Thoracic aorta (tissue), 2 donors: Measurements from ENCODE around the gene PUS3. TPM values are rescaled to one million over a fixed set of nuclear protein-coding genes. Genes with fewer than 3 reads are reported as not detected.

ENCODE experiments used
- ATAC-seq: fragments of 150-250 bp; one replicate; pipeline ENCODE4 v1.8.0; 2017; ENCODE audit warnings: low read depth; ENCODE audit not compliant: insufficient number of reproducible peaks, low FRiP score
- DNase-seq: peaks from one replicate; pipeline ENCODE4 v3.0.0-alpha.2; 2020; ENCODE audit warnings: low spot score
- H3K27ac ChIP-seq, 2 donors: fragments of 200-600 bp; sonication (generic); 1 replicate in 1 of 2; 2 replicates in 1 of 2; pipeline ENCODE4 v1.5.1; 2016; ENCODE audit warnings: mild to moderate bottlenecking in 2 of 2, moderate library complexity in 2 of 2
- H3K27me3 ChIP-seq: fragments of 200-600 bp; sonication (generic); replicated peaks from 2 replicates; pipeline ENCODE4 v1.6.0; 2016; ENCODE audit warnings: mild to moderate bottlenecking; ENCODE audit not compliant: insufficient read depth
- H3K36me3 ChIP-seq: fragments of 200-600 bp; sonication (generic); one replicate; pipeline ENCODE4 v1.5.1; 2016
- H3K4me1 ChIP-seq, 2 donors: fragments of 200-600 bp; sonication (generic); 1 replicate in 1 of 2; 2 replicates in 1 of 2; pipeline versions ENCODE4 v1.5.1 to v1.6.0; 2016; ENCODE audit warnings: low read depth in 2 of 2, mild to moderate bottlenecking in 1 of 2; ENCODE audit not compliant: control insufficient read depth in 1 of 2
- H3K4me3 ChIP-seq: fragments of 200-600 bp; sonication (generic); 2 replicates; pipeline ENCODE4 v1.5.1; 2016; ENCODE audit warnings: mild to moderate bottlenecking
- H3K9me3 ChIP-seq: fragments of 200-600 bp; sonication (generic); 2 replicates; pipeline ENCODE4 v1.5.1; 2016
- total RNA-seq, 2 donors: library from RNA; depleted of rRNA; stranded (reverse); fragments of >200 nt; gene quantifications; one replicate each; pipeline versions ENCODE4 v1.1.0 to v1.2.3, GENCODE V29; 2016
- TF ChIP-seq, protein P1 (sequence below): fragments of 200-600 bp; sonication (generic); IDR thresholded peaks from one replicate; pipeline ENCODE4 v1.5.1; 2019; ENCODE audit warnings: antibody characterized with exemption

Gene PUS3
- total RNA-seq, 2 donors from 2014 or later: 1.6 to 16.9 TPM

DNA sequence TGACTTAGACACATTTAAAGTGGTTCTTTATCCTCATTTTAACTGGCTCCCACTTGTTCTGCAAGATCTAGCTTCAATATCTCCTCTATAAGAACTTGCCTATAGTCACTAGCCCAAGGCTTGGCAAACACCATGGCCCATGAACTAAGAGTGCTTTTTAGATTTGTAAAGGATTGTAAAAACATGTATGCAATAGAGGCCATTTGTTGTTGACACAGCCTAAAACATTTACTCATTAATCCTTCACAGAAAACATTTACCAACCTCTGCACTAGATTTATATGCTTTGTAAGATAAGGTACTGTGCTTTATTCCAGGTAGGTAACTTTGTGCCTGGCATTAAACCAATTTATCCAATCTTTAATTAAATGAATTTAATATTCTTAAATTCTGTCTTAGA is 10.0 kb downstream of the PUS3 start:
- H3K27ac ChIP-seq: no peak overlapping the region
- ATAC-seq: no peak
- no peaks in the 10 kb centered on the region for H3K9me3 ChIP-seq
- H3K4me3 ChIP-seq: no peak overlapping the region
- H3K4me1 ChIP-seq: peaks cover 0 to 3% of the 10 kb centered on the region in 2 donors
- TF ChIP-seq, protein P1, sequence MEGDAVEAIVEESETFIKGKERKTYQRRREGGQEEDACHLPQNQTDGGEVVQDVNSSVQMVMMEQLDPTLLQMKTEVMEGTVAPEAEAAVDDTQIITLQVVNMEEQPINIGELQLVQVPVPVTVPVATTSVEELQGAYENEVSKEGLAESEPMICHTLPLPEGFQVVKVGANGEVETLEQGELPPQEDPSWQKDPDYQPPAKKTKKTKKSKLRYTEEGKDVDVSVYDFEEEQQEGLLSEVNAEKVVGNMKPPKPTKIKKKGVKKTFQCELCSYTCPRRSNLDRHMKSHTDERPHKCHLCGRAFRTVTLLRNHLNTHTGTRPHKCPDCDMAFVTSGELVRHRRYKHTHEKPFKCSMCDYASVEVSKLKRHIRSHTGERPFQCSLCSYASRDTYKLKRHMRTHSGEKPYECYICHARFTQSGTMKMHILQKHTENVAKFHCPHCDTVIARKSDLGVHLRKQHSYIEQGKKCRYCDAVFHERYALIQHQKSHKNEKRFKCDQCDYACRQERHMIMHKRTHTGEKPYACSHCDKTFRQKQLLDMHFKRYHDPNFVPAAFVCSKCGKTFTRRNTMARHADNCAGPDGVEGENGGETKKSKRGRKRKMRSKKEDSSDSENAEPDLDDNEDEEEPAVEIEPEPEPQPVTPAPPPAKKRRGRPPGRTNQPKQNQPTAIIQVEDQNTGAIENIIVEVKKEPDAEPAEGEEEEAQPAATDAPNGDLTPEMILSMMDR: no peak
- peaks cover 6% of the 10 kb centered on the region for H3K36me3 ChIP-seq
- H3K27me3 ChIP-seq: no peaks in the 10 kb centered on the region
- DNase-seq: no peak

DNA sequence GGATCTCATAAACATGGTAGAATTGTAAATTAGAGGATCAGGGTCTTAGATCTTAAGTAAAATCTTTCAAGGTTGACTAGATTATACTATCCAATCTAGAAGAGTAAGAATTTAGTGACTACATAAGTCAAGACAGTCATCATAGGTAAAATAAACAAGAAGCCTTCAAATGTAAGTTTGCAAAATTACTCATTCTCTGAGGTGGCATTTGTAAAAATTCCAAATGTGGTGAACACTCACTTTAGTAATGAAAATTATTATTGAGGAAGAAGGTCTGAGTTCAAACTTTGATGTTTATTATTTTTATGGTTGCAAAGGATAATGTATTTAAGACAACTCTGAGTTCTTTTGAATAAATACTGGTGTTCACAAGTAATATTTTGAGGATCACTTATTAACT is 10.9 kb downstream of the PUS3 start:
- no peaks in the 10 kb centered on the region for H3K27me3 ChIP-seq
- DNase-seq (no peak), ATAC-seq (no peak)
- peaks cover 6% of the 10 kb centered on the region for H3K36me3 ChIP-seq
- no peaks in the 10 kb centered on the region for H3K9me3 ChIP-seq
- no peak overlapping the region for H3K4me3 ChIP-seq
- peaks cover 0 to 3% of the 10 kb centered on the region in 2 donors for H3K4me1 ChIP-seq
- TF ChIP-seq, protein P1: no peak
- no peak overlapping the region for H3K27ac ChIP-seq

DNA sequence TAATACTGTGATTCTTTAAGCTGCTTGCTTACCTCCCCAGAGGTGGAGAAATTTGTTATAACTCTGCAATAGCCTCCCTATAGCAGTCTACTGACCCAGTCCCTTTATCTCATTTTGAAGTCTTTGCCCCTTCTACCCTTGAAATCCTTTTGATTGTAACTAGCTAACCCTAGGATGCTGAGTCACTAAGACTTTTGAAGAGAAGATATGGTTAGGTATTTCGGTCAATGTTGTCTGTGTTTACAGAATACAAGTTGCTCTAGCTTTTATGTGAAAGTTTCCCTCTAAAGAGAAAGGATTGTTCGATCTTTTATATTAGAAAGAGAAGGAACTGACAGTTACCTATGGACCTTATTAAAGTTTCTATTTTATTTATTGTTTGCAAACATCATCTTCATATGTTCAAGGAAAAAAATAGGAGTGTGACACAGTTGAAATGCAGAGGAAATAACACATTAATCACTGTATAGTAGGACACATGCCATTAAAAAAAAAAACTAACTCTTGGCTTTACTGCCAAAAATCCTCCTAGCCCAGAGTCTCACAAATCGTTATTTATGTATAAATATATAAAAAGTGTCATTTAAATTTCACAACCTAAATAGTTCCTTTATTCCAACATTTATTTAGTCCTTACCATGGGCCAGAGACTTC is 12.4 kb downstream of the PUS3 start:
- TF ChIP-seq, protein P1: no peak
- Histone ChIP-seq H3K27me3 (no peaks in the 10 kb centered on the region), H3K9me3 (no peaks in the 10 kb centered on the region), H3K36me3 (peaks cover 6% of the 10 kb centered on the region), H3K4me3 (no peak overlapping the region), H3K4me1 (peaks cover 0 to 3% of the 10 kb centered on the region in 2 donors), H3K27ac (no peak overlapping the region)
- no peak for ATAC-seq
- DNase-seq: no peak

DNA sequence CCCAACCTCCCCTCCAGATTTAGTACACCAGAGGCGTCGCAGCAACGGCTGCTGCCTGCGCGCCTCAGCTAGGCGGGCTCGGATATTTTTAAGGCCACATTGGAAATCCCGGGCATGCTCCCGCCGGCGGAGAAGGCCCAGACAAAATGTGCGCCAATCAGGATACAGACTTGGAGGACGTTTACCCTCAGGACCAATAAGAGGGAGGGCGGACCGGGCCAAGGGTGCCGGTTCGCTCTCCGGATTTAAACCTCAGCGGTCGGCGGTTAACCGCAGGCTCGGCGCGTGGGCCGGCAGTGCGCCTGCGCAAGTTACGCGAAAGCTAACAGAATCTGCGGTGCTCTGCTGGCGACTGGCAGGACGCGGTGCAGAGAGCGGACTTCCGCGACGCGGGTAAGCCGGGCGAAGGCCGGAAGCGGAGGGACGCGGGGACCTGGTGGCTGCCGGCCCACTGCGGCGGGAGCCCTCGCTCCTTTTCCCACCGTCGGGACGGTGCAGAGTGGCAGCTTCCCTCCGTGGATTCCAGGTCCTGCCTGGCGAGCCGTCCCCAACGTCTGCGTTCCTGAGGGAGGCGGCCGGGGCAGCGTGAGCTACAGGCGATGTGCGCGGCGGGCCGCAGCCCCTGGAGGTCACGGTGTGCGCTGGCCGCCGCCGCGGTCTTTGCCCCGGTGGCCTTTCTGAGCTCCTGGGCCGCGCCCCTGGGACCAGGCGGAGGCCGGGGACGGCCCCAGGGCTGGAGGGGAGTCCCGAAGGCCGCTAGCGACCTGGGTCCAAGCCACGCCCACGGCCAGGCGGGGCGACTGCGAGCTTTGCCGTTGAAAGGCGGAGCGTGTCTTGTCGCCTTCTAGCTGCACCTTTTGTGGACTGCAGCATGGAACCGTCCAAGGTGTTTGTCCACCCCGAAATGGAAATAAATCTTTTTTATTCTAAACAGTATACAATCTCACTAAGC is 15.4 kb downstream of the PUS3 start, which contains the start of gene HYLS1:
TSS of gene HYLS1 (plus strand) at position 296 of the 952 bp plus-strand sequence. CDS start 11,701 bp downstream, outside the sequence.
- ATAC-seq: peak; percentile 99
- peaks cover 0 to 3% of the 10 kb centered on the region in 2 donors for H3K4me1 ChIP-seq
- TF ChIP-seq, protein P1: no peak

DNA sequence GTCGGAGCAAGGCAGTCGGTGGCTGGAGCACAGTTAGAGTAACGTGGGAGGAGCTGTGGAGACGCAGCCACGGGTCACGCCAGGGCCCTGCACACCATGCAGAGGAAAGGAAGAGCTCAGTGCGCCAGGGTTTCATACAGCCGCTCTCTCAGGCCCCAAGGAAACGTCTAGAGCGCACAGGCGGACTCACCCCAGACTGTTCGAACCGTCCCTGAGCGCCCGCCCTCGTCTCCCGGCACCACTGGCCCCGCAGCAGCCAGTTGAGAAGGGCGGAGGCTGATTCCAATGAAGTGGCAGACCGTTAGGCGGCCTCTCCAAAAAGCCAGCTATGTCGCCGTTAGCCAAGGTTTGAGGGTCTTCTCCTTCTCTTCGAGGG is 16.0 kb downstream of the PUS3 start:
- no peak for DNase-seq

More for the DNA sequence above, 15.4 kb downstream of the PUS3 start, which contains the start of gene HYLS1:
- Histone ChIP-seq H3K4me3 (peak within 1 kb of the TSS; percentile 89), H3K36me3 (peaks cover 3% of the 10 kb centered on the region), H3K27me3 (no peaks in the 10 kb centered on the region), H3K27ac (peak within 1 kb of the TSS; percentile 89 to 92), H3K9me3 (no peaks in the 10 kb centered on the region)
- peak; percentile 81 for DNase-seq

More for the DNA sequence above, 16.0 kb downstream of the PUS3 start:
- Histone ChIP-seq H3K4me3 (peak overlapping the region; percentile 89), H3K9me3 (no peaks in the 10 kb centered on the region), H3K27me3 (no peaks in the 10 kb centered on the region), H3K36me3 (no peaks in the 10 kb centered on the region), H3K27ac (peak overlapping the region; percentile 72 to 92), H3K4me1 (peaks cover 0 to 3% of the 10 kb centered on the region in 2 donors)
- peak; percentile 21 for ATAC-seq
- TF ChIP-seq, protein P1: no peak
